Nephron (organoid): ENCODE measurements around the gene USP32.

ENCODE experiments used
- H3K27ac Mint-ChIP-seq, 3 experiments: 2 replicates each; pipeline ENCODE4 v1.8.0; 2020; ENCODE audit warnings: mixed read lengths in 3 of 3, mild to moderate bottlenecking in 2 of 3, moderate library complexity in 1 of 3
- H3K27me3 Mint-ChIP-seq: 2 replicates; pipeline ENCODE4 v1.8.0; 2021; ENCODE audit warnings: low read depth, mild to moderate bottlenecking, moderate library complexity, mixed read lengths
- H3K36me3 Mint-ChIP-seq: 2 replicates; pipeline ENCODE4 v1.8.0; 2020; ENCODE audit warnings: low read depth, mixed read lengths
- H3K4me1 Mint-ChIP-seq: 2 replicates; pipeline ENCODE4 v1.8.0; 2020; ENCODE audit warnings: mixed read lengths
- H3K4me3 Mint-ChIP-seq, 3 experiments: 2 replicates each; pipeline ENCODE4 v1.8.0; 2020; ENCODE audit warnings: mild to moderate bottlenecking in 3 of 3, mixed read lengths in 3 of 3, moderate library complexity in 2 of 3
- H3K9me3 Mint-ChIP-seq: 2 replicates; pipeline ENCODE4 v1.8.0; 2020; ENCODE audit warnings: mixed read lengths
- TF ChIP-seq, protein P1 (sequence below), 3 experiments: fragments of 200-600 bp; sonication (generic); IDR thresholded peaks; one replicate each; pipeline ENCODE4 v1.5.0; 2021; ENCODE audit warnings: antibody characterized with exemption in 3 of 3; ENCODE audit not compliant: unreplicated experiment in 3 of 3

Gene USP32

GRCh38 chr17:60416368-60416925, 24.5 kb upstream of the USP32 start:
- Mint-ChIP-seq H3K4me1 (peaks cover 12% of the 10 kb centered on the region), H3K9me3 (no peaks in the 10 kb centered on the region), H3K27me3 (peaks cover 9% of the 10 kb centered on the region), H3K27ac (peak overlapping the region in 1 of 3 experiments; percentile 30), H3K4me3 (no peak overlapping the region), H3K36me3 (no peaks in the 10 kb centered on the region)
- TF ChIP-seq, protein P1, sequence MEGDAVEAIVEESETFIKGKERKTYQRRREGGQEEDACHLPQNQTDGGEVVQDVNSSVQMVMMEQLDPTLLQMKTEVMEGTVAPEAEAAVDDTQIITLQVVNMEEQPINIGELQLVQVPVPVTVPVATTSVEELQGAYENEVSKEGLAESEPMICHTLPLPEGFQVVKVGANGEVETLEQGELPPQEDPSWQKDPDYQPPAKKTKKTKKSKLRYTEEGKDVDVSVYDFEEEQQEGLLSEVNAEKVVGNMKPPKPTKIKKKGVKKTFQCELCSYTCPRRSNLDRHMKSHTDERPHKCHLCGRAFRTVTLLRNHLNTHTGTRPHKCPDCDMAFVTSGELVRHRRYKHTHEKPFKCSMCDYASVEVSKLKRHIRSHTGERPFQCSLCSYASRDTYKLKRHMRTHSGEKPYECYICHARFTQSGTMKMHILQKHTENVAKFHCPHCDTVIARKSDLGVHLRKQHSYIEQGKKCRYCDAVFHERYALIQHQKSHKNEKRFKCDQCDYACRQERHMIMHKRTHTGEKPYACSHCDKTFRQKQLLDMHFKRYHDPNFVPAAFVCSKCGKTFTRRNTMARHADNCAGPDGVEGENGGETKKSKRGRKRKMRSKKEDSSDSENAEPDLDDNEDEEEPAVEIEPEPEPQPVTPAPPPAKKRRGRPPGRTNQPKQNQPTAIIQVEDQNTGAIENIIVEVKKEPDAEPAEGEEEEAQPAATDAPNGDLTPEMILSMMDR (IDR thresholded peaks at IDR 0.05; ENCODE audit: unreplicated experiment in 3 of 3) = no peak

- Mint-ChIP-seq H3K27me3 (peaks cover 5% of the 10 kb centered on the region), H3K27ac (no peak overlapping the region), H3K4me3 (no peak overlapping the region), H3K36me3 (no peaks in the 10 kb centered on the region), H3K9me3 (no peaks in the 10 kb centered on the region), H3K4me1 (peaks cover 8% of the 10 kb centered on the region)
- TF ChIP-seq, protein P1 (IDR thresholded peaks at IDR 0.05; ENCODE audit: unreplicated experiment in 3 of 3) = no peak
Measured at GRCh38 chr17:60415146-60415545, 23.2 kb upstream of the USP32 start.

DNA sequence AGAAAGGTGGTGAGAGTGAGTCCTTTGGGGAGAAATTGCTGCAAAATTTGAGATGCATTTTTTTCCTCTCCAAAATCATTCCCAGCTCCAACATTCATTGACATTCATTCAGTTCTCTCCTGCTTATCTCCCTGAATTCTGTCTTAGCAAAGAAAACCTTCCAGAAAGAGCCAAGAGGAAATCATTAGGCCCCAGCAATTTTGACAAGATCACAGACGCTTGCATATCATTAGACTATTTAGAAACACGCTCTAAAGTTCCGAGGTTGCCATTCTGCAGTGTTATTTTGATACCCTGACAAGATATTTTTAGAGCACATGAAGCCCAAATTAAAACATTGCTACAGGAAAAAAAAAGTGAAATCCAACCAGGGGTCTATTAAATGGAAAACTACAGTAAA, 20.8 kb upstream of the USP32 start:
- no peaks in the 10 kb centered on the region for H3K36me3 Mint-ChIP-seq
- no peak overlapping the region for H3K4me3 Mint-ChIP-seq
- H3K9me3 Mint-ChIP-seq = no peaks in the 10 kb centered on the region
- H3K27me3 Mint-ChIP-seq = no peaks in the 10 kb centered on the region
- TF ChIP-seq, protein P1 (IDR thresholded peaks at IDR 0.05; ENCODE audit: unreplicated experiment in 3 of 3) = no peak
- H3K27ac Mint-ChIP-seq = peak overlapping the region in 1 of 3 experiments; percentile 3
- H3K4me1 Mint-ChIP-seq = peaks cover 16% of the 10 kb centered on the region

GRCh38 chr17:60410001-60410400, 18.1 kb upstream of the USP32 start:
- no peaks in the 10 kb centered on the region for H3K36me3 Mint-ChIP-seq

DNA sequence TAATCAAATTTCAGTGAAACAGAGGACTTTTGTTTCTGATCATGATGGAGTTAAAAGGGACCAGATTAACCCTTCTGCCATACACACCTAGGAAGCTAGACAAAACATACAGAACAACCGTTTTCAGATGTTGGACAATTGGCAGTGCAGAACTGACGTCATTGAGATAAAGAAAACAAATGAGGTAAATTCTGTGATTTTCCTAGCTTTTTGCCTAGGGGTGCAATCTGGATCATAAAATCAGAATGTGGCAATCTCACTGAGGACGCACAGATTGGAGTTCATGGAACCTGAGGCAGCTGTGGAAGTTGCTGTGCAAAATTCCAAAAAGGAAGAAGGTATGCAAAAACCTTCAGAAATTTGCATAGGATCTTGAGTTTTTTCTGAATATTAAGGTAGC, 15.0 kb upstream of the USP32 start:
- Mint-ChIP-seq H3K4me1 (peaks cover 19% of the 10 kb centered on the region), H3K4me3 (no peak overlapping the region), H3K36me3 (no peaks in the 10 kb centered on the region), H3K27ac (no peak overlapping the region), H3K9me3 (no peaks in the 10 kb centered on the region), H3K27me3 (no peaks in the 10 kb centered on the region)
- TF ChIP-seq, protein P1 (IDR thresholded peaks at IDR 0.05; ENCODE audit: unreplicated experiment in 3 of 3) = no peak

More at GRCh38 chr17:60410001-60410400, 18.1 kb upstream of the USP32 start:
- H3K4me1 Mint-ChIP-seq = peaks cover 16% of the 10 kb centered on the region
- no peaks in the 10 kb centered on the region for H3K27me3 Mint-ChIP-seq
- no peak overlapping the region for H3K4me3 Mint-ChIP-seq
- peak overlapping the region; percentile 63 to 78 (median 66) for H3K27ac Mint-ChIP-seq
- TF ChIP-seq, protein P1 (IDR thresholded peaks at IDR 0.05; ENCODE audit: unreplicated experiment in 3 of 3) = no peak
- H3K9me3 Mint-ChIP-seq = no peaks in the 10 kb centered on the region

DNA sequence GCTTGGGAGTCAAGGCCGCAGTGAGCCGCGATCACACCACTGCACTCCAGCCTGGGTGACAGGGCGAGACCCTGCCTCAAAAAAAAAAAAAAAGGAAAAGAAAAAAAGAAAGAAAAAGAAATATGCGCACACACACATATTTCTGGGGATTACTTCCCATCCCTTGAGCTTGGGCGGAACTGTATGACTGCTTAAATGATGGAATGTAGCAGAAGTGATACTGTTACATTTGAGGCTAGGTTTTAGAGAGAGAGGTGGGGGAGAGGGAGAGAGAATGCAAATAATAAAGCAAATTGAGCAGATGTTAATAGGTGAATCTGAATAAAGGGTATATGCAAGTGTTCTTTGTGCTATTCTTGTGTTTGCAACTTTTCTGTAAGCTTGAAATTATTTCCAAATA, 12.0 kb upstream of the USP32 start:
- Mint-ChIP-seq H3K27ac (no peak overlapping the region), H3K4me1 (peaks cover 11% of the 10 kb centered on the region), H3K9me3 (no peaks in the 10 kb centered on the region), H3K4me3 (no peak overlapping the region), H3K36me3 (no peaks in the 10 kb centered on the region), H3K27me3 (no peaks in the 10 kb centered on the region)
- TF ChIP-seq, protein P1 (IDR thresholded peaks at IDR 0.05; ENCODE audit: unreplicated experiment in 3 of 3) = no peak
